ENCODE results near the gene EMD. TPM values are rescaled to one million over a fixed set of nuclear protein-coding genes. Genes with fewer than 3 reads are reported as not detected.
A peak's percentile ranks its signal among the peaks of the same experiment; 100 is the strongest.

Gene EMD
- total RNA-seq, 1 donor from 2014 or later: 42.5 TPM

- no peaks in the 10 kb centered on the region for H3K27me3 Mint-ChIP-seq
- no peak overlapping the region for H3K4me3 Mint-ChIP-seq (ENCODE audit: low read depth)
- DNase-seq (ENCODE audit: low spot score, unreplicated experiment): no peak
- no peaks in the 10 kb centered on the region for H3K4me1 Mint-ChIP-seq (ENCODE audit: low read depth)
- H3K27ac Mint-ChIP-seq: no peak overlapping the region
- no peak for TF ChIP-seq CTCF (IDR thresholded peaks at IDR 0.05; ENCODE audit: unreplicated experiment)
- H3K9me3 Mint-ChIP-seq (ENCODE audit: low read depth): peaks cover 3% of the 10 kb centered on the region
- peaks cover 3% of the 10 kb centered on the region for H3K36me3 Mint-ChIP-seq (ENCODE audit: insufficient read depth)
These were observed 21.9 kb upstream of the EMD start for GRCh38 chrX:154357205-154357604.

GRCh38 chrX:154358011-154358410, 21.1 kb upstream of the EMD start:
- no peaks in the 10 kb centered on the region for H3K27me3 Mint-ChIP-seq
- H3K9me3 Mint-ChIP-seq (ENCODE audit: low read depth): peaks cover 3% of the 10 kb centered on the region
- no peak overlapping the region for H3K27ac Mint-ChIP-seq
- no peak for TF ChIP-seq CTCF (IDR thresholded peaks at IDR 0.05; ENCODE audit: unreplicated experiment)
- no peak for DNase-seq (ENCODE audit: low spot score, unreplicated experiment)
- no peak overlapping the region for H3K4me3 Mint-ChIP-seq (ENCODE audit: low read depth)
- peaks cover 4% of the 10 kb centered on the region for H3K36me3 Mint-ChIP-seq (ENCODE audit: insufficient read depth)
- H3K4me1 Mint-ChIP-seq (ENCODE audit: low read depth): no peaks in the 10 kb centered on the region

GRCh38 chrX:154358829-154359228, 20.3 kb upstream of the EMD start:
- H3K4me1 Mint-ChIP-seq (ENCODE audit: low read depth): no peaks in the 10 kb centered on the region
- H3K27ac Mint-ChIP-seq: peak overlapping the region; percentile 49
- no peaks in the 10 kb centered on the region for H3K27me3 Mint-ChIP-seq
- H3K9me3 Mint-ChIP-seq (ENCODE audit: low read depth): peaks cover 3% of the 10 kb centered on the region
- no peak overlapping the region for H3K4me3 Mint-ChIP-seq (ENCODE audit: low read depth)
- H3K36me3 Mint-ChIP-seq (ENCODE audit: insufficient read depth): peaks cover 4% of the 10 kb centered on the region
- TF ChIP-seq CTCF (IDR thresholded peaks at IDR 0.05; ENCODE audit: unreplicated experiment): no peak
- DNase-seq (ENCODE audit: low spot score, unreplicated experiment): no peak

GRCh38 chrX:154359362-154360154, 19.5 kb upstream of the EMD start:
- TF ChIP-seq CTCF (IDR thresholded peaks at IDR 0.05; ENCODE audit: unreplicated experiment): no peak
- Mint-ChIP-seq H3K4me3 (ENCODE audit: low read depth) (no peak overlapping the region), H3K27me3 (no peaks in the 10 kb centered on the region), H3K27ac (no peak overlapping the region), H3K36me3 (ENCODE audit: insufficient read depth) (peaks cover 4% of the 10 kb centered on the region), H3K4me1 (ENCODE audit: low read depth) (no peaks in the 10 kb centered on the region), H3K9me3 (ENCODE audit: low read depth) (peaks cover 3% of the 10 kb centered on the region)
- no peak for DNase-seq (ENCODE audit: low spot score, unreplicated experiment)

- Mint-ChIP-seq H3K4me3 (ENCODE audit: low read depth) (no peak overlapping the region), H3K36me3 (ENCODE audit: insufficient read depth) (peaks cover 7% of the 10 kb centered on the region)
These were observed 18.9 kb upstream of the EMD start for GRCh38 chrX:154360155-154360713.

More at GRCh38 chrX:154360155-154360713, 18.9 kb upstream of the EMD start:
- Mint-ChIP-seq H3K4me1 (ENCODE audit: low read depth) (no peaks in the 10 kb centered on the region), H3K27ac (no peak overlapping the region), H3K9me3 (ENCODE audit: low read depth) (peaks cover 3% of the 10 kb centered on the region), H3K27me3 (no peaks in the 10 kb centered on the region)
- DNase-seq (ENCODE audit: low spot score, unreplicated experiment): no peak
- no peak for TF ChIP-seq CTCF (IDR thresholded peaks at IDR 0.05; ENCODE audit: unreplicated experiment)

Data from progenitor cell of endocrine pancreas (in vitro differentiated cells).